ENCODE data around the gene EXOC1L. TPM values are rescaled to one million over a fixed set of nuclear protein-coding genes. Genes with fewer than 3 reads are reported as not detected.

EXOC1L gene
- total RNA-seq, 1 experiment from 2014 or later, result not detected

- BruUV-seq (replicated peaks), result no TSS peak
- CTCF ChIA-PET, result no interaction called here
- intact Hi-C loops (cut with micrococcal nuclease), result loop anchor here (5.0 kb wide), 1 partner anchor 500 kb away; no protein-coding TSS in a partner anchor
These were observed 12.0 kb upstream of the EXOC1L start for GRCh38 chr4:55807556-55807955.

More at GRCh38 chr4:55807556-55807955, 12.0 kb upstream of the EXOC1L start:
- peak overlapping the region; percentile 16 for H2AFZ ChIP-seq (ENCODE audit: low read depth, low read length, poor library complexity, severe bottlenecking)
- no peak overlapping the region for H3K4me2 ChIP-seq (ENCODE audit: low read length)
- DNase-seq (ENCODE audit: low read depth, low spot score) (no peak), ATAC-seq (no peak)
- no peaks in the 10 kb centered on the region for H3K9me2 ChIP-seq (ENCODE audit: insufficient read depth)
- ChIA-PET POLR2A (no interaction called here), RAD21 (ENCODE audit: low non-redundant PET in 1 of 2, low total read pairs in 2 of 2, uncharacterized antibody in 2 of 2, unreplicated experiment in 2 of 2) (no interaction called here)
- no peaks in the 10 kb centered on the region for H3K79me2 ChIP-seq (ENCODE audit: insufficient read depth, low read length)
- no peaks in the 10 kb centered on the region for H3K36me3 ChIP-seq (ENCODE audit: control insufficient read depth in 1 of 2, insufficient read depth in 2 of 2, low read length in 2 of 2)
- TF ChIP-seq FOSL1 (IDR thresholded peaks at IDR 0.05; ENCODE audit: low read depth), result no peak
- TF ChIP-seq REST (IDR thresholded peaks at IDR 0.05; ENCODE audit: low read depth), result no peak
- no peaks in the 10 kb centered on the region for H3K9me3 ChIP-seq (ENCODE audit: control insufficient read depth in 1 of 2, insufficient read depth in 1 of 2, low read depth in 1 of 2, low read length in 2 of 2)
- no peaks in the 10 kb centered on the region for H3K4me1 ChIP-seq (ENCODE audit: control insufficient read depth in 1 of 2, insufficient read depth in 2 of 2, low read length in 2 of 2)
- no peaks in the 10 kb centered on the region for H3K27me3 ChIP-seq (ENCODE audit: insufficient read depth, low read length)
- H3K9ac ChIP-seq (ENCODE audit: low read length), result no peak overlapping the region
- no peak overlapping the region for H3K4me3 ChIP-seq (replicated peaks in 1 of 2; ENCODE audit: low read depth in 1 of 2, low read length in 2 of 2)
- H3K27ac ChIP-seq (ENCODE audit: low read depth, low read length), result no peak overlapping the region
- H4K20me1 ChIP-seq (ENCODE audit: insufficient read depth), result no peaks in the 10 kb centered on the region

Data from HCT116 (cell line).